ENCODE data around the gene NCBP3.

Gene NCBP3

GRCh38 chr17:3762922-3763776 lies 82.9 kb downstream of the NCBP3 start:
- H3K9me3 Mint-ChIP-seq = peaks cover 9% of the 10 kb centered on the region
- H3K4me1 Mint-ChIP-seq = no peaks in the 10 kb centered on the region
- no peak overlapping the region for H3K27ac Mint-ChIP-seq
- H3K36me3 Mint-ChIP-seq (ENCODE audit: low read depth) = no peaks in the 10 kb centered on the region
- no peak overlapping the region for H3K4me3 Mint-ChIP-seq
- H3K27me3 Mint-ChIP-seq (ENCODE audit: low read depth) = no peaks in the 10 kb centered on the region
- no peak for TF ChIP-seq CTCF (IDR thresholded peaks at IDR 0.05; ENCODE audit: unreplicated experiment in 3 of 3)

GRCh38 chr17:3761918-3762380 lies 84.1 kb downstream of the NCBP3 start:
- no peaks in the 10 kb centered on the region for H3K4me1 Mint-ChIP-seq
- no peak overlapping the region for H3K27ac Mint-ChIP-seq
- no peaks in the 10 kb centered on the region for H3K36me3 Mint-ChIP-seq (ENCODE audit: low read depth)
- peaks cover 4% of the 10 kb centered on the region for H3K27me3 Mint-ChIP-seq (ENCODE audit: low read depth)
- TF ChIP-seq CTCF (IDR thresholded peaks at IDR 0.05; ENCODE audit: unreplicated experiment in 3 of 3) = no peak
- H3K9me3 Mint-ChIP-seq = peaks cover 6% of the 10 kb centered on the region
- H3K4me3 Mint-ChIP-seq = no peak overlapping the region

GRCh38 chr17:3761036-3761917 lies 84.8 kb downstream of the NCBP3 start:
- H3K4me3 Mint-ChIP-seq = no peak overlapping the region
- no peak for TF ChIP-seq CTCF (IDR thresholded peaks at IDR 0.05; ENCODE audit: unreplicated experiment in 3 of 3)
- peaks cover 4% of the 10 kb centered on the region for H3K9me3 Mint-ChIP-seq
- no peaks in the 10 kb centered on the region for H3K4me1 Mint-ChIP-seq
- H3K27ac Mint-ChIP-seq = no peak overlapping the region
- peaks cover 4% of the 10 kb centered on the region for H3K27me3 Mint-ChIP-seq (ENCODE audit: low read depth)
- H3K36me3 Mint-ChIP-seq (ENCODE audit: low read depth) = no peaks in the 10 kb centered on the region

GRCh38 chr17:3759597-3760216 lies 86.3 kb downstream of the NCBP3 start:
- Mint-ChIP-seq H3K4me1 (no peaks in the 10 kb centered on the region), H3K9me3 (peaks cover 4% of the 10 kb centered on the region), H3K4me3 (no peak overlapping the region), H3K27me3 (ENCODE audit: low read depth) (peaks cover 4% of the 10 kb centered on the region), H3K36me3 (ENCODE audit: low read depth) (no peaks in the 10 kb centered on the region), H3K27ac (no peak overlapping the region)
- TF ChIP-seq CTCF (IDR thresholded peaks at IDR 0.05; ENCODE audit: unreplicated experiment in 3 of 3) = no peak

- Mint-ChIP-seq H3K36me3 (ENCODE audit: low read depth) (no peaks in the 10 kb centered on the region), H3K4me3 (peak overlapping the region in 1 of 3 experiments; percentile 65), H3K27me3 (ENCODE audit: low read depth) (peaks cover 14% of the 10 kb centered on the region), H3K27ac (no peak overlapping the region), H3K4me1 (no peaks in the 10 kb centered on the region), H3K9me3 (peaks cover 4% of the 10 kb centered on the region)
- no peak for TF ChIP-seq CTCF (IDR thresholded peaks at IDR 0.05; ENCODE audit: unreplicated experiment in 3 of 3)
Measured at GRCh38 chr17:3755335-3756030, 90.6 kb downstream of the NCBP3 start.
